Smooth muscle cell of the brain vasculature (primary cell): ENCODE results near the gene CDK14.
"Not testable (repeated sequence)": the region's sequence is repeated elsewhere in the genome, so short reads cannot be mapped to it uniquely, and the experiment has no call there.

Source experiments
- DNase-seq: peaks from one replicate; pipeline ENCODE4 v3.0.0-alpha.2; 2012; ENCODE audit warnings: low read depth, low spot score

Gene CDK14

DNA sequence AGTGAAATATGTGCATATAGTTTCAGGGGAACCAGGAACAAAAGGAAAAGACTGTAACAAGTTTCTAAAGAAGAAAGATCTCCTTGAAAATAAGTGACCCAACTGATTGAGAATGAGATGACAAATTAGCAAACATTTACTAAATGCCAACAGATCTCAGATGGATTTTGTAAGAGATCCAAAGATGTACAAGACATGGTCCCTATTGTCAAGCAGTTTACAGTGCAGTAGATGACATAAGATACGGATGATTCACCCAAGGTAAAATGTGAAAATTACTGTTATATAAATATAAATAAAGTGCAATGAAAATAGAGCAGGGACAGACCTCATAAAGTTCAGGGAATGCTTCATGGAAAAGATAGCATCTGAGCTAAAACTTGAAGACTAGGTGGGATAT is 546.6 kb downstream of the CDK14 start:
- no peak for DNase-seq

DNA sequence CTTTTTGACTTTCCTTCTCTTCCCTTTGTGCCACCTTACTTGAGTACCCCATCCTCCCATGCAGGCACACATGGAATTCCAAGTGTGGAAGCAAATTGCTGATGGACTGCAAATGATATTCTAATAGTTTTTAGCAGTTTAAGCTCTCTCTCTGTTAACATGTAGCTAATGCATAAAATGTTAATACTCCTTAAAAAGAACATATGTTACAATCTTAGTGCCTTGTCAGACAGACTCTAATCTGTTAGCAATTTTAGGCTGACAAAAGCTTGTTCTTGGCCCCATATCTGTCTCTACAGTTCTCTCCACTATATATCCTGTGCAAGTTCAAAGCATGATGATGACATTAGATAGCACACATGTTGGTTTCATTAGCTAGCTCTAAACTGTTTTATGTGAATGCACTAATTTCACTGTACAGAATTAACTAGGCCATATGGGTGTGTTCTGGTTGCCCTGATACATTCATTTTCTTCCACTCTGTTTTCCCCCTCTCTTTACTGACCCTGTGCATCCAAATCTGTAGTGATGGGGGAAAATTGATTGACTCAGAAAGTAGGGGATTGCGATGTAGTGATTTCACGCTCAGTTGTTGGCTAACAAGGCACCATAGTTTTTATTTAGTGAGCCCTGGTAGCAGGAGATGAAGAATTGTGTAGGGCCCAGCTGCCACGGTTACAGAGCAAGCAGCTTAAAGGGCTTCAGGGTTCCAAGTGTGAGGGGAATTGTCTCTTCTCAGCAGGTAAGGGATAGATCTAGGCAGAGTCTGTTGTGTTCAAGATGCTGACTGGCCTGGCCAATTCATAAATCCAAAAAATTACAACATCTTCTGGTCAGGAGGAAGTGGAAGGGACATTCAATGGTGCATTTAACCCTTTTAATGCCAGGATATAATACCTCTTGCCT is 553.5 kb downstream of the CDK14 start:
- DNase-seq: no peak

- no peak for DNase-seq
These were observed 555.8 kb downstream of the CDK14 start for GRCh38 chr7:91151916-91152315.

GRCh38 chr7:91156316-91157185 is 560.4 kb downstream of the CDK14 start:
- no peak for DNase-seq

DNA sequence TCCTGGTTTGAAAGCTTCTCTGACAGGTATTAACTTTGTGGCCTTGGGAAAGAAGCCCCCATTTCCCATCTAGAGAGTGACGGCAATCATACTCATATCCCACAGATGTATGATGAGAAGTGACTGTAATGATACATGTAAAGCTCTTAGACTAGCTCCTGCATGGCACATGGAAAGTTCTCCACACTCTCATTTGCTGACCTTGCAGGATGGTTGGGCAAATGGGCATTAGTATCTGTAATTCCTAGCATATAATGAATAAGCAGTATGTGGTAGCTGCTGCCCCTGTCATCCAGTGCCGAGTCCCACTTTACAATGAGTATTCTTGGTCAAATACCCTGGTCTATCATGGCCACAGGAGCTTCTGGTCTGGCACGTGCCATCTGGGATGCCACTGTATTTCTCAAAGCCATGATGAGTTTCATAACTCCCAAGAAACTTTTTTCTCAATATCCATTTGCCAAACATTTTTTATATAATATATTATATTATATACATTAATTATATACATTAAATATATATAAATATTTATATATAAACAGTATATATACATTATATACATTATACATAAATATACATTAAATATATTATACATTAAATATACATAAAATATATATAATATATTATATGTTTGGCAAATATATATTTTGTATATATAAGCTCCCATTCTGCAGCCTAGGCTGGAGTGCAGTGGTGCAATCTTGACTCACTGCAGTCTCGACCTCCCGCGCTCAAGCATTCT is 561.6 kb downstream of the CDK14 start:
- DNase-seq: no peak

- DNase-seq: no peak
These were observed 566.3 kb downstream of the CDK14 start for GRCh38 chr7:91162436-91162835.

DNA sequence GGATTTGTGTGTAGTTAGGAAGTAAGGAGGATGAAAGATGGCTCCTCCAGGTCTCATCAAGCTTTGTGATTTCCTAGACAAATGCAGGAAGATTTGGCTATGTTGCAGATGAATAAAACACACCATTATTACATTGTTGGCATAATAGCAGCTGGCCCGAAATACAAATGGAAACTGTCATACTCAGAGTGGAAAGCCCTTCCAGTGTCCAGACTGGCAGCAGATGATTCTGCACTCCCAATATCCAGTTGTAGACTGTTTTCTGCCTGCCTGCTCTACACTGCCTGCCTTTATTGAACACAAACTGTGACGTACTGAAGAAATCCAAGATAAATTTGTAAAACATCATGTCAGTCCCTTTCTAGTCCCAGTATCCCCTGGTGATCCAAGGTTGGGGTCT is 568.4 kb downstream of the CDK14 start:
- no peak for DNase-seq

GRCh38 chr7:91165006-91165845 is 569.1 kb downstream of the CDK14 start:
- no peak for DNase-seq

DNA sequence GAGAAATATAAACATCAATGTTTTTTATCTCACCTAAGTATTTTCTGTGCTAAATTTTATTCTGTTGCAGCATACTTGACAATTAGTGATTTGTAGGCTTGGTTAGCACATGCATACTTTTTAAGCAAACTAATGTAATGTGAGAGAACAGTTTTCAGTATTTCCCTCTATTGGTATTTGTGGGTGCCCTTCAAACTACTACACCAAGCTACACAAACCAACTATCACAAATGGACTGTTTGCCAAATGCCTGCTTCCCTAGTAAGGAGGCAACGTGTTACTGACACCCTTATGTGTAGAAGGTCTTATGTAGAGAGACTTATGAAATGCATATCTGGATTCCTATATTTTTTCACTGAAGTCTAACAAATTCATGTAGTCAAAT is 569.7 kb downstream of the CDK14 start:
- no peak for DNase-seq

DNA sequence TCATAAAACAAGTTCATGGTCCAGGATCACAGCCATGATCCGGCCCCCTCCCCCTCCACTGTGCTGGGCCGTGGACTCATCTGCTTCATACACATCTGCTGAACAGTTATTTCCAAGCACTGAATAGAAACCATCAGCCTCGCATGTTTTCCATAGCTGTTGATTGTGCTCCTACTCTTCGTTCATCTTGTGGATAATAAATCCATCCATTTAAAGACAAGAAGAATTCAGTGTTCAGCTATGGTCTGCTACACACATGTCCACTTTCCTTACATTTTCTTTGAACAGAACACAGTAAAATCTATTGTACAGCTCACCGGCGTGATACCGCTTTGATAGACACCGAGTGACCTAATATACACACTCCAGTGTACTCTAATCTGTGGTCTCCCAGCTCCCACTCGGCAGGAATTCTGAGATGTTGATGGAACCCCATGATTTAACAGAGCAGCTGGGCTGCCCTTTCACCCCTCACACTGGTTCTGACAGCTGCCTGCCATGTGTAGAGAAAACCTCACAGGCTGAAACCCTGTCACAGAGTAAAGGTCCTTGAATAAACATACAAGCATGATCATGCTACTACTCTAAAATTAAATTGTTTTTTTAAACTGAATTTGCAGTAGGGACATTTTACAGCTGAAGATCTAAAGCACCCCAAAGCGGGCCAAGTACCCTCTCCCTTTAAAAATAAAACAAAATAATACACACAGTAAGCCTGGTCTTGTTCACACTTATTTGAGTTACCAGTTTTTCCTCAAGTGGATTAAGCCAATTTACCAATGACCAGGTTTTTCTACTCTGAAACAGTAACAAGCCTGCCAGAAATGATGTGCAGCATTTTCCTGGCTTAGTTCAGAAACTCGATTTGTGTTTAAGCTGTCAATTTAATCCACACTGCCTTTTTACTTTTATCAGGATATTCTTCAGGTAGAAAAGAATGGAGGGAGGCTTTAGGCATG is 573.0 kb downstream of the CDK14 start:
- DNase-seq: peak; percentile 79

DNA sequence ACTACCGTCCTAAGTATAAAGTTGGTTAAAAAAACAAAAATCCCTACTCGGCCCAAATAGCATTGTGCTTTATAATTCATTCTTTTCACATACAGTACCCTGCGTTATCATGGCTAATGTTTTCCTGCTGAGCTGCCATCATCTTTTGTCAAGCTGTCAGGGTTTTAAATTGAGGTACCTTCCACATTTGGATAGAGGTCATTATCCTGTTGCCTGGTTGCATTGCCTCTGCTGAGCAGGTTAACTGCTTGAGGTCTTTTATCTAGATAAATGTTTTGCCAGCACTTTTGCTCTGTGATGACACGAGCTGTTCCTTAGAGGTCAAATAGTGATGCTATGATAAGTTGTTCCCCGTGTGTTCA is 573.7 kb downstream of the CDK14 start:
- no peak for DNase-seq

GRCh38 chr7:91173265-91173664 is 577.1 kb downstream of the CDK14 start:
- DNase-seq: not testable (repeated sequence)

DNA sequence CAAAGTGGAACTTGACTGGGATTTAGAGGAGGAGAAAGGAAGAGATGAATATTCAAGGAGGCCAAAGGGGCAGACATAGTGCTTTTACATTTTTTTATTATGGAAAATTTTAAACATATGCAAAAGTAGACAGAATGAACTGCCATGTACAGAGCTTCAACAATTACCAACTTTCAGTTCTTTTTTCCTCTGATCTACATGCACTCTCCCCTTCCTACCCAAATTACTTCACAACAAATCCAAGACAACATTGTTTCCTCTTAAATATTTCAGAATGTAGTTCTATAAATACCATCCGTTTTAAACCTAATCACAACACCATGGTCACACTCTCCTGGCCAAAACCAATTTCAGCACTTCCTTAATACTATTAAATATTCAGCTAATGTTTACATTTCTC is 584.6 kb downstream of the CDK14 start:
- DNase-seq: no peak

GRCh38 chr7:91181949-91182348 is 585.8 kb downstream of the CDK14 start:
- no peak for DNase-seq

DNA sequence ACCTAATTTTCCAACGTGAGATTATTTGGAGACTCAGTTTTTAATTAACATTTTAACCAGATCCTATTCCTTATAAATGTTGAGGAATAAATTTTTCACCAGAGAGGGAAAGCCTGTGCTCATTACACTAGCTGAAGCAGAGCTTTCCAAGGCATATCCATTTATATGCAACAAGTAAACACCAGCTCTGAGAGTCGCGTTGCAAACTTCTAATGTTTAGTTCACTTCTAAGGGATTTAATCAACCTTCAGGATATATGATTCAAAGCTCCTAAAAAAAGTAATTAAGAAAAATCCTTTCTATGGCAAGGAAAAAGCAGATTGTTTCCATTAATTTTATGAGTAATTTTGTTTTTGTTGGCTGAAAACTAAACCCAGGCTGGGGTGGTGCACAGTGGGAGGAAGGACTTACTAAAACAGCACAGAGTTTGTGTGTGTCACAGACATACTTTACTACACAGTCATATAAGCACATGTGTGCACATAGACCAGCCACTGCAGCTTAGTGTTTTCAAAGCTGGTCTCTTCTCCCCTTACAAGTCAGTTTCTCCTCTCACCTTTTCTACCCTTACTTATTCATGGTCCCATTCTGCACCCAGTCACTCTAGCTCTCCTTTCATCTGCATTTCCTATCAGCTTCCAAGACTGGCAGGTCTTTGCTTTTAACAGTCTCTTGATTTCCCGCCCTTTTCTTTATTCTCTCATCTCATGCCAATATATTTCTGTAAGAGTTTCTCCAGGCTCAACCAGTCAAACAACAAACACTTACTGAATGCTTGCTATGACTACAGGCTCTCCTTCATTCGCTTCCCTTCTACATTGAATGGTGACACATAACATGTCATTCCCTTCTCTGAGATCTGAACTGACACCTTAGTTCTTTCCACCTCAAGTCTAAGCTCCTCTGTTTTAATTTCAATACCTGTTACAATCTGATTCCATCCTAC is 587.0 kb downstream of the CDK14 start:
- peak; percentile 77 for DNase-seq

- no peak for DNase-seq
These were observed 589.6 kb downstream of the CDK14 start for GRCh38 chr7:91185771-91186170.

DNA sequence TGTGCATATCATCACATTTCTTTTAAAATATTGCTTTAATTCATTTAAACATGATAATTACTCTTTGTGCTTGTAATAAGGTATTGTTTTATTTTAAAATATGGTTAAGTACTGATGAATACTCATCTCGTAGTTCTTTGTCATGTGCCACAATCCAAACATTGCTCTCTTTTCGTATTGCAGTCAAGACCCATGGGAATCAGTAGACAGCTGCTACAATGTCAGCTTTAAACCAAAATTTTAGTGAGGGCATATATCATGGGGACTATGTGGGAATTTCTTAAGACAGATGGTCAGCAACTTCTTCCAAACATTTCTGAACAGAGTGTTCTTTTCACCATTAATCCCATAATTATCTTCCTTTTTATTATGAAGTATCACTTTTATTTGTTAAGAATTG is 590.9 kb downstream of the CDK14 start:
- DNase-seq: no peak

DNA sequence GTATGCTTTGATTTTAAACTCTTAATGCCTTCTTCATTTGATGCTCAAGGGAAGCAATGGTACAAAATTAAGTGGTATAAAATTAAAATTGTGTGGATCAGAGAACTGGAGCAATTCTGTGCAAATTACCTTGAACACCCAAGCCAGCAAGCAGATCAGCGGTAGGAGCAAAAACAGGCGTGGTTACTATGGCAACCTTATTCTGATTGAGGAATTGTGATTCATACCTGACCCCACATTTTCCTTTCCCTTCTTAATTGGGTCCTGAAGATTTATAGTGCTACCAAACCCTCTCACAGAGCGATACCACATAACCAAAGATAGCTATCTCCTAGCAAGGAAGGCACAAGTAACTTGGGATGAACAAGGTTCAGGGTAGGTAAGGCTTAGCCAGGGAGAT is 595.6 kb downstream of the CDK14 start:
- no peak for DNase-seq

- DNase-seq: no peak
These were observed 597.0 kb downstream of the CDK14 start for GRCh38 chr7:91193141-91193540.
